Fibroblast of pulmonary artery (primary cell): ENCODE measurements around the gene PPIL6.

ENCODE experiments used
- DNase-seq: peaks from one replicate; pipeline ENCODE4 v3.0.0-alpha.2; 2010; ENCODE audit warnings: low read depth
- H3K4me3 ChIP-seq: replicated peaks from 2 replicates; pipeline ENCODE4 v1.5.1; 2011; ENCODE audit warnings: low read depth, mild to moderate bottlenecking, control low read depth, low read length, moderate library complexity
- TF ChIP-seq, protein P1 (sequence below): IDR thresholded peaks from 2 replicates; pipeline ENCODE4 v1.5.1; 2011; ENCODE audit warnings: mild to moderate bottlenecking, control low read depth, low read length, inconsistent platforms; ENCODE audit errors: missing control alignments

The PPIL6 gene

DNA sequence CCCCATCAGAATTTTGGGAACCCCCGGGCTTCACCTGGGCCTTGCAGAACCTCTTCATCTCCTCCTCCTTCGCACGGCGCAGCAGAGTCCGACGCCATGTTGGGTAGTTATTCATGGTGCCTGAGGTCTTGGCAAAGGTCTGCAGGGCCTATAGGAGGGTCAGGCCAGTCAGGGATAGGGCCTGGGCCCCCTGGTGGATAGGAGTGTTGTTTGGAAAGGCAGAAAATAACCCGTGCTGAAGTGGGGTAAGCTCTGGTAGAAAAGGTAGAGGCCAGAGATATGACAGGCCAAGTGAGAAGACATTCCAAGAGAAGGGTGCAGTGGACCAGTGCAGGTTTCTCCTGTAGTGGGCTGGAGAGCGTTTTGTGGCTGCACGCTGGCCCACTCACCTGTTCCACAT, 5.0 kb upstream of the PPIL6 start:
- no peak overlapping the region for H3K4me3 ChIP-seq
- DNase-seq = no peak
- TF ChIP-seq, protein P1, sequence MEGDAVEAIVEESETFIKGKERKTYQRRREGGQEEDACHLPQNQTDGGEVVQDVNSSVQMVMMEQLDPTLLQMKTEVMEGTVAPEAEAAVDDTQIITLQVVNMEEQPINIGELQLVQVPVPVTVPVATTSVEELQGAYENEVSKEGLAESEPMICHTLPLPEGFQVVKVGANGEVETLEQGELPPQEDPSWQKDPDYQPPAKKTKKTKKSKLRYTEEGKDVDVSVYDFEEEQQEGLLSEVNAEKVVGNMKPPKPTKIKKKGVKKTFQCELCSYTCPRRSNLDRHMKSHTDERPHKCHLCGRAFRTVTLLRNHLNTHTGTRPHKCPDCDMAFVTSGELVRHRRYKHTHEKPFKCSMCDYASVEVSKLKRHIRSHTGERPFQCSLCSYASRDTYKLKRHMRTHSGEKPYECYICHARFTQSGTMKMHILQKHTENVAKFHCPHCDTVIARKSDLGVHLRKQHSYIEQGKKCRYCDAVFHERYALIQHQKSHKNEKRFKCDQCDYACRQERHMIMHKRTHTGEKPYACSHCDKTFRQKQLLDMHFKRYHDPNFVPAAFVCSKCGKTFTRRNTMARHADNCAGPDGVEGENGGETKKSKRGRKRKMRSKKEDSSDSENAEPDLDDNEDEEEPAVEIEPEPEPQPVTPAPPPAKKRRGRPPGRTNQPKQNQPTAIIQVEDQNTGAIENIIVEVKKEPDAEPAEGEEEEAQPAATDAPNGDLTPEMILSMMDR = no peak

DNA sequence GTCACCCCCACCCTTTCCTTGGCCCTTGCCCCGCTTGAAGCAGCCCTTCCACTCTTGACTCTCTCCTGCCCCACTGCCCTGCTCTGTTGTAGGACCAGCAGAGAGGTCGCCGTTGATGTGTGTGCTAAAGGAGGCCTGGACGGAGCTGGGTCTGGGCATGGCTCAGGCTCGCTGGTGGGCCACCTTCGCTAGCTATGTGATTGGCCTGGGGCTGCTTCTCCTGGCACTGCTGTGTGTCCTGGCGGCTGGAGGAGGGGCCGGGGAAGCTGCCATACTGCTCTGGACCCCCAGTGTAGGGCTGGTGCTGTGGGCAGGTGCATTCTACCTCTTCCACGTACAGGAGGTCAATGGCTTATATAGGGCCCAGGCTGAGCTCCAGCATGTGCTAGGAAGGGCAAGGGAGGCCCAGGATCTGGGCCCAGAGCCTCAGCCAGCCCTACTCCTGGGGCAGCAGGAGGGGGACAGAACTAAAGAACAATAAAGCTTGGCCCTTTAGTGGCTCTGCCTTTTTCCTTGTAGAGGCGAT, 3.1 kb upstream of the PPIL6 start:
- no peak for DNase-seq
- TF ChIP-seq, protein P1 = no peak
- H3K4me3 ChIP-seq = no peak overlapping the region

DNA sequence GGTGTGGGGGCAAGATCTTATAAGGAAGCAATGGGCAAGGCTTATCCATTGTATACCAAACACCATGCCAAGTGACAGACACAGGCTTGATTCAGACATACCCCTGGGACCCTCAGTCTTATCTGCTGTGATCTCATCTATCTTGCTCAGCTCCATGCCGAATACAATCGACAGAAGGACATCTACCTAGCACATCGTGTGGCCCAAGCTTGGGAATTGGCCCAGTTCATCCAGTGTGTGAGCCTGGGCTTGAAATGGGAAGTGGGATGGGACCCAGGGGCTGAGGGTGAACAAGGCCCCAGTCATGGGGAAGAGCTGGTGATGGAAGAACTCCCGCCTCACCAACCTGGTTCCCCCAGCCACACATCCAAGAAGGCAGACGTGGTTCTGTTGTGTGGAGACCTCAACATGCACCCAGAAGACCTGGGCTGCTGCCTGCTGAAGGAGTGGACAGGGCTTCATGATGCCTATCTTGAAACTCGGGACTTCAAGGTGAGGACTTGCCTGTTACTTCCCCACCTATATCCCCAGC, 2.0 kb upstream of the PPIL6 start:
- DNase-seq = no peak
- no peak overlapping the region for H3K4me3 ChIP-seq
- TF ChIP-seq, protein P1 = no peak

GRCh38 chr6:109441069-109441816, 815 bp upstream of the PPIL6 start:
- H3K4me3 ChIP-seq = peak overlapping the region; percentile 83
- TF ChIP-seq, protein P1 = peak; percentile 29
- DNase-seq = peak; percentile 54

DNA sequence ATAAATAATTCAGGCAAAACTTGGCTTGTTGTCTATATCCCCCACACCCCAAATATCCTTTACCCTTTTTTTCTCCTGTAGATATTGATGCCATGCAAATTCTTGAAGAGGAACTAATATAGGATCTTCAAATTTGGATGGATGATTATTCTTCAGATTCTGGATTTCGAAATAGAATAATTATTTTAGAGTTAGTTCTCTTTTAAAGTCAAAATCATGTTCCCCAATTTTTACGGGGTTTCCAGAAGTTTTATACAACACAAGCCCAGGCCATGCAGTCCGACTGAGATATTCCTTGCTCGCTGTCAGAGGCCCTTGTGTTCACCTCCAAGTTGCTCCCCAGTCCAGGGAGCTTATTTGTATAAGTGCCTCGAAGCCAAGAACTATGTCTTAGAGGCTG, 4.4 kb downstream of the PPIL6 start:
- no peak for DNase-seq
- H3K4me3 ChIP-seq = no peak overlapping the region
- TF ChIP-seq, protein P1 = no peak

- no peak overlapping the region for H3K4me3 ChIP-seq
- peak; percentile 60 for DNase-seq
- TF ChIP-seq, protein P1 = no peak
These were observed 6.0 kb downstream of the PPIL6 start for GRCh38 chr6:109434456-109434855.
